Cortex of kidney (tissue), 1 donor: ENCODE results near the gene NRARP.

Experiments
- DNase-seq: peaks from one replicate; lab custom pipeline; 2025; lab: John Stamatoyannopoulos, UW

Gene NRARP

DNA sequence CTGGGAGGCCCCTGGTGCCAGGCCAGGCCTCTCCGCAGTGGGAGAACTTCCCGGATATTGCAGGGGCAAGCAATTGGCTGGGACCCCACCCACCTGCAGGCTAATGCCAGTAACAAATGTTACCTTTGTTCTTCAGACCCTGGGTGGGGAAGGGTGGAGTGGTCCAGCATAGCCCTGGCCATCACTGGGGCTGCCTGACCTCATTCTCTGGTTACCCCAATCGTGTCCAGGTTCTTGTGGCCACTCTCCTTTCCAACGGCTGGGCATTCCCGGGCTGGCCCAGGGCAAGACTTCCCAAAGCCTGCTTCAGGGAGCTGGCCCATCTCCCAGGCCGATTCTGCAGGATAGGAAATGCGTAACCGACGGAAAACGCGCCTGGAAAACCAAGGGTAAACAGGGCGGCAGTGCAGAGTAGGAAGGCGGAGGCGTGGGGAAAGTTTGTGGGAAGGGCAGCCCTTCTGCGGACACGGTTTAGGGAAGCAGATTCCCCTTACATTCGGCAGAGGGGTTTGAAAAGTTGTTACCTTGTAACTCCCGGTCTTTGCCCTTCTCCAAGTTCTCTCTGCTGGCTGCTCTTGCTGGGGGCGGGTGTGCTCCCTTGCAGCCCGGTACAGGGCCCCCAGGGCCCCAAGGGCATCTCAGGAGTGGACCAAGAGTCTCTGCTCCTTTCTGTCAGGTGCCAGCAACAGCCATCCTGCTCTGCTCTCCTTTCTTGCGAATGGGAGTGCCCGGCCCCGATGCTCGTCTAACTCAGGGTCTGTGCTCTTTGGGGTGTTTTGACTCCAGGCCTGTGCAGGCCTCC lies 3.5 kb downstream of the NRARP start:
- DNase-seq = no peak

DNA sequence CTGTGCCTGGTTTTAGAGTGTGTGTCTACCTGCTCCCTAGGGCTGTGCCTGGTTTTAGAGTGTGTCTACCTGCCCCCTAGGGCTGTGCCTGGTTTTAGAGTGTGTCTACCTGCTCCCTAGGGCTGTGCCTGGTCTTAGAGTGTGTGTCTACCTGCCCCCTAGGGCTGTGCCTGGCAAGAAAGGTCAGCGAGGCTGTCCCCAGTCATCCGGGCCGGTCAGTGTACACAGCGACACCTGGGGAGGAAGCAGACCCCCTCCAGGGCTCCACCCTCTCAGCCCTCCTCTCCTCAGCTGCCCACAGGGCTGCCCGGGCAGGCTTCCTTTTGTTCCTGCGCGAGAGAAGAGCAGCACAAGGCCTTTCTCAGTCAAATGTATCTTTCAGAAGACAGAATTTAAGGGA lies 4.1 kb downstream of the NRARP start:
- DNase-seq = no peak

DNA sequence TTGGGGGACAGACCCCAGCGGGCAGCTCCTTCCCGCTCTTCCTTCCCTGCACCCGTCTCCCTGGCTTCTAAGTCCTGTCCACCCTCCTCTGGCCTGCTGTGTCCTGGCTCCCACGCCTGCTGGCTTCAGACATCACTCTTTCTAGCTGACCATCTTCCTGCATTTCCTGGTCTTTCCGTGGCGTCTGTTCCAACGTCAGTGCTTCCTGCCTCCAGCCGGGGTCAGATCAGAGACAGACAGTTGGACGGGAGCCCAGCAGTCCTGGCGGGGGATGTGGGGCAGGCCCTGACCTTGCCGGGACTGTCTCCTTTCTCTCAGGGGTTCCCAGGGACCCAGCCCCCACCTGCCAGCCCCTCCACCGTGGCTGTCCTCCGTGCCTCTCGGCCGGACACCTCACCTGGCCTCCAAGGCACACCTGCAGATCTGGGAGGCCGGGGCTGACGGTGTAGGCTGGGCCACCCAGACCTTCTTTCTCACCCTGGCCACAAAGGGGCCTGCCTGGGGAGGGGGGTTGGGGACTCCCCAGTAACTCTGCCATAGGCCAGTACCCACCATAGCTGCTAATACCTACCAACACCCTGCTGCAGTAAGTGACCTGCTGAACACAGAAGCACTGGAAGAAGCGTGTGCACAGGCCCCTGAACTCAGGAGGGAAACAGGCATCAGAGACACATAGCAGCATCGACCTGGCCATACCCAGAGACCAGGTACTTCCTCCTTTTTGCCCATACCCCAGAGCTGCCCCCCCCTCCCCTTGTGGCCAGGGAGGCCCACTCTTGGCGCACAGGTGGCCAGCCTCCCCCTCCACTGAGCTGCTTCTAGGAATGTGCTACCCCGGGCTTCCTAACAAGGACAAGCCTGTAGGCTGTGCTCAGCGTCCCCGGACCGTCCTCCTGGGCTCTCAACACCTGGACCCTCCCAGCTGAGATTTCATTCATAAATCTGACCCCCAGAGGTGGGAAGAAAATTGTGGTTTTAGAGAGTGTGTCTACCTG lies 5.1 kb downstream of the NRARP start:
- DNase-seq = no peak

DNA sequence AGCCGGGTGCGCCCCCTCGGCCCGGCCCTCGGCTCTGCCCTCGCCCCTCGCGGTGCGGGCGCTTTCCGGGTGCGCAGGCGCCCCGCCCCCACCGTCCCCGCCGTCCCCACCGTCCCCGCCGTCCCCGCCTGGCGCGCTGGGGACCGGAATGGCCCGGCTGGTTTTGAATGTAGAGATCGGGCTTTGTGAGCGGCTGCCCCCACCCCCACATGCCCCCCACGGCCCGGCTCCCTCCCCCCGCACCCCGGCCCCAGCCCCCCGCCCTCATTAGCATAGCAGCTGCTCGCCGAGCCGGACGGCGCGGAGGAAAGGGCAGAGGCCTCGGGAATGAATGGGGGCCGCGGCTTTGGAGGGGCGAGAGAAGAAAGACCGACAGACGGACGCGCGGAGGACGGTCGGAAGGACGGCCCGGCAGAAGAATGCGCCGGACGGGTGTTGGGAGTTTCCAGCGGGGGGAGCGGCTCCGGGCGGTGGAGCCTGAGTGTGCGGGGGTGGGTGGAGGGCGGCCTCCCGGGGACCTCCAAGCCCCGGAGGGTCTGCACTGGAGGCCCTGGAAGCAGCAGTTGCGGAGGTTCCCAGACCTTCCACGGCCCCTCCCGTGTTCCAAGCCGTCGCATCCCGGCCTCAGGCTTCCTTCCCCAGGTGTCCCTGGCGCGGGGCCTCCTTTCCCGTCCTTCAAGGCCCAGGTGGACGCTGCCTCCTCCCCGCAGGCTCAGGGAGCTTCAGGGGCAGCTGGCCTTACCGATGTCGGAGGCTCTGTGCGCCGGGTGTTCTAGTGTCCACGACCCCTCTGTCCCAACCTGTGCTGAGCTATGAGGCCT lies 6.0 kb downstream of the NRARP start:
- DNase-seq = no peak

DNA sequence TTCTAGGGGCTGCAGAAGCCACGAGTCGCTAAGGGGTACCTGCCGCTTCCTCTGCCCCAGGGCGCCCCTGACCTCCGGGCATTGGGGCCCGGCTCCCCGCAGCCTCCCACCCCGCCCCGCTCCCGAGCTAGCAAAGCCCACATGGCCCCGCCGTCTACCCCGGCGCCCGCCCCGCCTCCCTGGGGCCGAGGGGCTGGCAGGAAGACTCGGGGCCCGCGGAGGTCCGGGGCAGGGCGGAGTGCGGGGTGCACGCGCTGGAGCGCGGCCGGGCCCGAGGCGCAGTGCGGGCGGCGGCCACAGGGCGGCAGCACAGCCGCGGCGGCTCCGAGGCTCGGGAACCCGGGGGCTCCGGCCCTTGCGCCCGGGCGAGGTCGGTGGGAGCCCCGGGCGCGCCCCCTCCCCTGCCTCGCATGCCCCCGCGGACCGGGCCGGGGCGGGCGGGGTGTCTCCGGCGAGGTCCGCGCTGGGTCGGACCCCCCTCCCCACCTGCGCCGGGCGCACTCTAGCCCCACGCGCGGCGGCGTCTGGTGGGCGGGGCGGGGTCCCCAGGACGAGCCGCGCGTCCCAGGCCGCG lies 6.7 kb downstream of the NRARP start:
- no peak for DNase-seq

DNA sequence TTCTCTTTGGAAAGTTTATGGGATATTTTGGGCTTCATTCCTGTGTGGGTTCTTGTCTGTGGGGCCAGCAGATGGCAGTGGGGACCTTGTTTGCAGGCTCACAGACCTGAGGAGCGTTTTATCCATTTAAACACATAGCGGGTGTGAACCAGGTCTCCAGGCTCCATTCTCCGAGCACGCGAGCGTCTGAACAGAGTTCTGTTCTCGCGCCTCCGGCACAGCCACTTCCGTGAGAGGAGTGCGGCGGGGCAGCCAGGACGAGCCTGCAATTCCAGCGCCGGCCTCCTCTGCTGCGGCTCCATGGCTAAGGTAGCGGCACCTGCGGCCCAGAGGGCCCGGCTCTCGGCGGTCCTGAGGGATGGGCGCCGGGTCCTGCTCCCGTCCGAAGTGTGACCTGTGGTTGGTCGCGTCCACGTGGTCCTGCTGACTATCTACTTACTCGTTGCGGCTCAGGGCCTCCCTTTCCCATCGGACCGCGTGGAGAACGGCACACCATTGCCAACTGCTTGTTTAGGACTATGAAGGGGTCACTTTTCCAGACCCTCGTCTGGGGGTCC lies 7.3 kb downstream of the NRARP start:
- DNase-seq = no peak

DNA sequence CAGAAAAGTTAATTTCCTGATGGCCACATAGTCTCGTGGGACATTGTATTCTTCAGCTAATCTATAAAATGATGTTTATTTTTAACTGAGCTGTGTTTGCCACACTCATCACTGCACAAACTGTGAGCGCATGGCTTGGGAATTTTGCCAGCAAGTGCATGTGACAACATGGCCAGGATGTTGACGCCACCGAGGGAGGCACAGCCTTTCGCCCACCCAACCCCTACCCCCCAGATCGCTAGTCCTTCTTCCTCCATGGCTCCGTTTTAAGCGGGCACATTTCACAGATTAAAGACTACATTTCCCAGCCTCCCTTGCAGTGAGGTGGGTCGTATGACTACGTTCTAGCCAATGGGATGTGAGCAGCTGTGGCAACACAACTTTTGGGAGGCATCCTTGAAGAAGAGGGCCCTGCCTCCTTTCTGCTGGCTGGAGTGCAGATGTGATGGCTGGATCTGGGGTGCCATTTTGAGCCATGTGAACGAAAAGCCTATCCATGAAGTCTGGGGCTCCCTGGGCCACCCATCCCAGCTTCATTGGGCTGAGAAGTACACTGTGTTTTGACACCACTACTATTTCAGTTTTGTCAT lies 7.9 kb downstream of the NRARP start:
- no peak for DNase-seq

DNA sequence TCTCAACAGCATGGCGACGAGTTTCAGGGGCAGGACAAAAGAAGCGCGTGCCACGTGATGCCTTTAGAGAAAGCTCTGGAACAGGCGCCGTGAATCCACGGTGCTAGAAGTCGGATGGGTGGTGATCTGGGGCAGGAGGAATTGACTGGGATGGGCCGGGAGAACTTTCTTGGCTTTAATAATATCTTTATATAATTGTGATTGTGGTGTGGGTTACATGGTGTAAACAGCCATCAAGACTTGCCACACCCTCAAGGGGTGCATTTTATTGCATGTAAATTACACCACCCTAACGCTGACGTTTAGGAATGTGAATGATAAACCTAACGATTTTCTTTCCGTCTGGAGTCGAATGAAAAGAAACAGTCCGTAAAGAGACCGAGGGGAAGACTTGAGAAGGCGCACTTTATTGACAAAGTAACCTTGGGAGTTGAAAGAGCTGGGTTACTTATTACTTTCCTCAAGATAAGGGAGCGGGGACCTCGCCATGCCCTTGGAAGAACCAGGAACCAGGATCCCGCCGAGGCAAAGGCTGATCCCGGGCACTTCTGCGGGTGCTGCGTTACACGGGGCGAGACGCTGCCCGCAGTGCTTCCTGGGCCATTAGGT lies 8.5 kb downstream of the NRARP start:
- DNase-seq = no peak

DNA sequence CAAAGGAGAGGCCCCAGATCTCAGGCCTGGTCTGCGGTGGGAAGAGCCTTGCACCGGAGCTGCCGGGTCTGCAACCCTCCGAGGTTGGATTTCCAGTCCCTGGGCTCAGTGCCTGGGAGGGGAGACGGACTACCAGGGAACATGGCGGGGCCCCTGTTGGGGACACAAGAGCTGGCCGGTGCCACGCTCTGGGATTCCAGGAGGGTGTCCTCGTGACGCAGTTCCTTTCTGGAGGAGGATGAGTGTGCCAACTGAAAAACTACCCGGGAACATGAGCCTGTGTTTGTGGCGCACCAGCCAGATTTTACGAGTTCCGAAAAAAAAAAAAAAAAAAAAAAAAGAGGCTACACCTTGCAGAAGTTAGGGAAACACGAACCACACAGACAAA lies 9.0 kb downstream of the NRARP start:
- no peak for DNase-seq

DNA sequence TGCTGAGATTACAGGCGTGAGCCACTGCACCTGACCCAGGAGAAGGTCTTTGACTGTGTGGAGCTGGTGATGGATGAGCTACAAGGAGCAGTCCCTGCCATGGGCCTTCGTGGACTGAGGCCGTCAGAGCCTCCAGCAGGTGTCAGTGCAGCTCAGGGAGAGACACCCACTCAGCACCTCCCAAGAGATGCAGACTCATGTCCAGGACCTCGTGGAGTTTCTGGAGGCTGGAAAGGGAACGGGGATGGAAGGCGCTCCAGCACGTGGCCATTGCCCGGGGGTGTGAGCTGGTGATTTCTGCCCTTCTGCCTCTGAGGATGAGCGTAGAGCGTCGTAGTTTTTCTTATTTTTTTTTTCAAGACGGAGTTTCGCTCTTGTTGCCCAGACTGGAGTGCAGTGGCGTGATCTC lies 15.1 kb downstream of the NRARP start:
- DNase-seq = no peak

DNA sequence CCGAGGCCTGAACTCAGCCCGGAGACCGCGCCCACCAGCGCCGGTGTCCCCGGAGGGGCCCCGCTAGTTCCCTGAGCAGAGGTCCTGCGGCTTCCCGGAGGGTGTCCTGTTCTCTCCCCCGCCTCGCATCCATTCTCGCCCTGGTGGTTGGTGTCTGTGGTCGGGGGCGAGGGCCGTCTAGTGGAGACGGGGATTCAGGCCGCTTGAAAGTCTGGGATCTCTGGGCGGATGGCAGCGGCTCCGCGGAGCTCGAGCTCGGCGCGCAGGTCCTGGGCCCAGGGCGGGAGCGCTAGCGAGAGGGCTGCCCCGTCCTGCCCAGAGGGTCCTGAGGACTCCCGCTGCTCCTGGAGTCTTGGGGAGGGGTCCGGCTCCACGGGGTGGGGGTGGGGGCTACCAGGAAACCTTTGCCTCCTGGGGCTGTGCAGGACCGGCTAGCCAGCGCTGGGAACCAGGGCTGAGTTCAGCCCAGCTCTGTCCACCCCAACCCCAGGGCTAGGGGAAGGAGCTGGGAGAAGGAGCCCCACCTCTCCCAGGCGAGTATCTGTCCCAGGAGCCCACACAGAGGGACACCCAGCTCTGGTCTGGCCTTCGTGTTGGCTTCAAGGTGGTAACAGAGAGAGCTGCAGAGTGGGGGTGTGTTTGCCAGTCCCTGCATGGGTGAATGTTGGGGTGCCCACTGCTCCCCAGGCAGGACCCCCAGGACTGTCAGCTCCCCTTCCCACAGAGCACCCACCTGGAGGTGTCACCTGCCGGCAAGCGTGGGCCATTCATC lies 20.5 kb downstream of the NRARP start:
- no peak for DNase-seq

DNA sequence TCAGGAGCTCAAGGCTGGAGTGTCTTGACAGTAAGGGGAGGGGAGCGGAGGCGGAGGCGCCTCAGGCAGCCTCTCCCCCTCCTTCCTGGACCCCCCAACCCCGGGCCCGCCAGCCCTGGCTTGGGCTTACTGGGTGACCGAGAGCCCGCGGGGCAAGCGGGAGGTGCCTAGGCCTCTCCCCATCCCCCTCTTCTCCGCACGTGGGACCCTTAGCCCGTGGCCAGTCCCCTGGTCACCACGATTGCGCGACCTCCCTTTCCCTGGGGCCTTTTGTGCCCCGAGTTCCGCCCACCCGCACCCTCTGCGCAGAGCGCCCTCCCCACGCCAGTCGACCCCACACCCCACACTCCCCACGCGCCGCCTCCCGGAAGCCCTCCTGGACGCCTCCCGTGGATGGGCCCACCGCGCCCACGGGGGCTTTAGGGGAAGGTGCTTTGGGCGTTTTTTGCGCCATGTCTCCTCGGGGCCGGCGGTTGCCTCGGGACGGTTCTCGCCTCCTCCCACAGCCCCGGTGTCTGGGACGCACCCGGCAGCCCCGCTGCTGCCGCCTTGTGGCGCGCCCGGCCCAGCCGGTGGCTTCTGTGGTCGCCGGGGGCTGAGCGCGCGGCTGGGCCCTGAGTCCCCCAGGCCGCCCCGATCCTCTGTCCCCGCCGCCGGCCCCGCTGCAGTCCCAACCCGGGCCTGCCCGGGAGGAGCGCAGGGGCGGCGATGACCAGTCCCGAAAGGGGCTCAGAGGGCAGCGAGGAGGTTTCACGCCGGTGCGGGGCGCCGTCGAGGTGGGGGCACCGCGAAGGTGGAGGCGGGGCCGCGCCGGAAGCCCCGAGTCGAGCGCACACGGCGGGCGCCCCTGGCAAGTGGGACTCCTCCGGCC lies 21.4 kb downstream of the NRARP start:
- no peak for DNase-seq

DNA sequence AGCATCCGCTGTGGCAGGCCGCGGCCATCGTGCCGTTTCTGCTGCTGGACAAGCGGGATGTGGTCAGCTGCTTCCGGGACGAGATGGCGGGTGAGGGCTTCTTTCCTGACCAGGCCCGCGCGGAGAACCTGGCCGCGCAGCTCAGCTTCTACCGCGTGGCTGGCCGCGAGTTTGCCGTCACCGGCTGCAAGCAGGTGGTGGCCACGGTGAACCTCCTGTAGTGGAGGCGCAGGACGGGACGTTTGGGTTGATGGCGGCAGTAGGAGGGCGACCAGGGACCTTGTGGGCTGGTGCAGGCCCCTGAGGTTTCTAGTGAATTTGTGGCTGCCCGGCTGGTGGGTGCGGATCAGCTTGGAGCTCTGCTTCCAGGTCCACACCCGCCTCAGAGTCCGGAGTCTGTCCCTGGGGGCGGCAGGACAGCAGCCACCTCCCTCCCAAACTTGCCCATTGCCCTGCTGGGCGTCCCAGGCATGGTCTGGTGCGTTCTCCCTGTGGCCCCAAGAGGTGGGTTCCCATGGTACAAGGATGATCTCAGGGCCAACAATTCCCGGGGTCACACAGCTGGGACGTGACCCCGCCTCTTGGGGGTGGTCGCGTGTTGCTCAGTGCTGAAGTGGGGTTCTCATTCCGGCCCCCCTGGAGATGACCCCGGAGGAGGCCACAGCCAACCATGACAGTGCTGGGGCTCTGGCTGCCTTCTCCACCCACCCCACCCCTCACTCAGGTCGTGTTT lies 22.2 kb downstream of the NRARP start:
- no peak for DNase-seq

DNA sequence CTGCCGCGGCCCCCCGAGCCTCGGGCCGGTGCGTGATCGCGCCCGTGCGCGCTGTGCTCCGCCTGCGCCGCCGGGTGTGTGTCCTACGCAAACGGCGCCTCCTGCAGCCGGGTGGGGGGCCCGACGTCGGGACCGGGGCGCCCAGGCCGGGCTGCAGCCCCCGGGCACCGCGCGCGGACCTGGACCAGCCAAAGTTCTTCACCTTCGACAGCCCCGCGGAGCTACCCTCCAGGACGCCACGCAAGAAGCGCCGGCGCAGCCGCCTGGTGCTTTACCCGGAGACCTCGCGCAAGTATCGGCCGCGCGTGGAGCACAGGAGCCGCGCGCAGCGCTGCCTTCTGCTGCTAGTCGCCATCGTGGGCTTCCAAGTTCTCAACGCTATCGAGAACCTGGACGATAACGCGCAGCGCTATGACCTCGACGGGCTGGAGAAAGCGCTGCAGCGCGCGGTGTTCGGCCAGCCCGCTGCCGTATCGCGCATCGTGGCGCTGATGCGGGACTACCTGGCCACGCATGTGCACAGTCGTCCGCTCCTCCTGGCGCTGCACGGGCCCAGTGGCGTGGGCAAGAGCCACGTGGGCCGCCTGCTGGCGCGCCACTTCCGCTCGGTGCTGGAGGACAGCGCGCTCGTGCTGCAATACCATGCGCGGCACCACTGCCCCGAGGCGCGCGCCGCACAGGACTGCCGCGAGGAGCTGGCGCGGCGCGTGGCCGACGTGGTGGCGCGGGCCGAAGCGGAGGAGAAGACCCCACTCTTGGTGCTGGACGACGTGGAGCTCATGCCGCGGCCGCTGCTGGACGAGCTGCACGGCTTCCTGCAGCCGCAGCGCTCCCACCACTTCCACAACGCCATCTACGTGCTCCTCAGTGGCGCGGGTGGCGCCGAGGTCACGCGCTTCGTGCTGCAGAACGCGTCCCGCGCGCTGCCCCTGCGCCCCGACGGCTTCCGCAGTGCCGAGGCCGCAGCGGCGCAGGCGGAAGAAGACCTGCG lies 23.1 kb downstream of the NRARP start:
- no peak for DNase-seq

DNA sequence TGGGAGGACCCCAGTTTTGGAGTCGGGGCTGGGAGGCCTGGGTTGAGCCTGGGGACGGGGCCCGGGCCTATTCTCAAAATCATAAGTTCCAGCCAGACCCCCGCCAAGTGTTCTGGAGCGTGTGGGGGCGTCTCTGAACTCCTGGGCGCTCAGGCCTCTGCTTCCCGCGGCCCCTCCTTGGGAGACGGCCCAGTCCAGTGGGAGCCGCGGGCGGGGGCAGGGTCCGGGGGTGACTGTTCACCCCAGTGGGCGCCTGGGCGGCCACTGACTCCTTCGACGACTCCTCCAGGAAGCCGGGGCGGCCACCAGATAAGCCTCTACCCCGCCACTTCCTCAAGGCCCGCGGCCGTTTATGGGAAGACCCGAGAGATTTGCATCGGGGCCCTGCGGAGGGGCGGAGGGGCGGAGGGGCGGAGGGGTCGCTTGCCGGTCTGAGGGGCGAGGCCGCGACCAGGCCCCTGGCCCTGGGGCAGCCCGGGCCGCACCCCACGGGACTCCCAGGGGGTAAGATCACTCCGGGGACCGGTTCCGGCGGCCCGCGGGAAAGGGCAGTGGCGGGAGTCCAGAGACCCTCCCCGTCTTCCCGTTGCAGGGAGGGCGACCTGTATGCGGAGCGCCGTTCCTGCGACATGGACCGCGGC lies 23.9 kb downstream of the NRARP start:
- DNase-seq = no peak

DNA sequence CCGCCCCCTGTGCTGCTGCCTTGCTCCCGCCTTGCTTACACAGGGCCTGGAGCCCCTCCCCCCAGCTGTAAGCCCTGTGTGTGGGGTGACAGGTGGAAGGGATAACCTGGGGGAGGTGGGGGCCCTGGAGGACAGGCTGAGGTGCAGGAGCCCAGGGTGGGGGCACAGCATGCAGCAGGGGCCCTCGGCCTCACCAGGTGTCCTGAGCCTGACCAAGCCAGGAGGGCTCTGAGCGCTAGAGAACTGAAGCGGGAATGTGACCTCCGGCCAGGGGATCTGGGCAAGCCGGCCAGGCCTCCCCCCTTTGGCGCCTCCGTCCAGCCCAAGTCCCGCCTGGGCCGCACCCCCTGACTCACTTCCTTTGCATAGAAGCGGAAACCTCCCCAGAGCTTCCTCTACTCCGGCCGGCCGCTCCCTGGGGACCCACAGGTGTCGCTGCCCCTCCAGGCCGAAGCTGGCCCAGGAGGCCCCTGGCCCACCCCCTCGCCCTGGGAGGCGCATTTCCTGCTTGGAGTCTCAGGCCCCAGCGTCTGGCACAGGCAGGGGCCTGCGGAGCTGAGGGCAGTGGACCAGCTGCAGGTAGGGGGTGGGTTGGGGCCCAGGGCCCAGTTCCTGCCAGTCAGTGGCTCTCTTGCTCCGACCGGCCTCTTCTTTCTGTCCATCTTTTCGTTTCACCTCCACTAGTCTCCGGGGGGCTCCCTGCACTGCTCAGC lies 24.6 kb downstream of the NRARP start, which contains the start of gene TOR4A:
Gene TOR4A (plus strand): TSS at position 398 of the 713 bp plus-strand sequence. CDS start 964 bp downstream, outside the sequence.
- no peak for DNase-seq
